Measurements from ENCODE around the gene FGR. TPM values are rescaled to one million over a fixed set of nuclear protein-coding genes. Genes with fewer than 3 reads are reported as not detected.
A peak's percentile ranks its signal among the peaks of the same experiment; 100 is the strongest.

Gene FGR
- polyA plus RNA-seq, 3 donors: 371 to 1,340 (median 571) TPM

GRCh38 chr1:27607239-27607804, 27.7 kb downstream of the FGR start:
- H3K27ac Mint-ChIP-seq: no peak overlapping the region

DNA sequence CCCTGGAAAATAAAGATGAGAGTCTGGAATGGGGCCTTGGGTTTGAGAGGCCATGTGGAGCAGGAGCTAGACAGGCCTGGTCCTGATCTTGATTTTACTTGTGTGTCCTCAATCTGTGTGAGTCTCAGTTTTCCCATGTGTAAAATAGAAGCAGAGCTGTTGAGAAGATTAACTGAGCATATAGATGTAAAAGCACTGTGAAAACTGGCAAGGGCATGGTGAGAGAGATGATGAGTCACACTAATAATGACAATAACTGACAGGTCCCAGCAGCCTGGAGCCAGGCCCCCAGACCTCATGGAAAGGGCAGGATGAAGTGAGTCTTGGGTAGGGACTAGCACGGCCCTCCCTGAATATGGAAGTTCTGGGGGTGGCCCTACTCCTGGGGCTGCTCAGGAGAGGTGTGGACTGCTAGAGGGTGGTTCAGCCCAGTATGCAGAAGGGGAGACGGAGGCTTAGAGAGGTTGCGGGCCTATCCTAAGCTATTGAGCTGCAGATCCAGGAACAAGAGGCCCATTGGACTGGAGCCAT, 28.2 kb downstream of the FGR start:
- TF ChIP-seq, protein P1, sequence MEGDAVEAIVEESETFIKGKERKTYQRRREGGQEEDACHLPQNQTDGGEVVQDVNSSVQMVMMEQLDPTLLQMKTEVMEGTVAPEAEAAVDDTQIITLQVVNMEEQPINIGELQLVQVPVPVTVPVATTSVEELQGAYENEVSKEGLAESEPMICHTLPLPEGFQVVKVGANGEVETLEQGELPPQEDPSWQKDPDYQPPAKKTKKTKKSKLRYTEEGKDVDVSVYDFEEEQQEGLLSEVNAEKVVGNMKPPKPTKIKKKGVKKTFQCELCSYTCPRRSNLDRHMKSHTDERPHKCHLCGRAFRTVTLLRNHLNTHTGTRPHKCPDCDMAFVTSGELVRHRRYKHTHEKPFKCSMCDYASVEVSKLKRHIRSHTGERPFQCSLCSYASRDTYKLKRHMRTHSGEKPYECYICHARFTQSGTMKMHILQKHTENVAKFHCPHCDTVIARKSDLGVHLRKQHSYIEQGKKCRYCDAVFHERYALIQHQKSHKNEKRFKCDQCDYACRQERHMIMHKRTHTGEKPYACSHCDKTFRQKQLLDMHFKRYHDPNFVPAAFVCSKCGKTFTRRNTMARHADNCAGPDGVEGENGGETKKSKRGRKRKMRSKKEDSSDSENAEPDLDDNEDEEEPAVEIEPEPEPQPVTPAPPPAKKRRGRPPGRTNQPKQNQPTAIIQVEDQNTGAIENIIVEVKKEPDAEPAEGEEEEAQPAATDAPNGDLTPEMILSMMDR (IDR thresholded peaks at IDR 0.05): no peak
- no peak overlapping the region for H3K4me3 Mint-ChIP-seq
- H3K27ac ChIP-seq (ENCODE audit: low read depth in 1 of 2, low read length in 2 of 2): no peak overlapping the region

More at GRCh38 chr1:27607239-27607804, 27.7 kb downstream of the FGR start:
- Mint-ChIP-seq H3K27me3 (ENCODE audit: low read depth in 3 of 3) (peaks cover 2 to 16% (median 4%) of the 10 kb centered on the region in 3 donors), H3K4me3 (no peak overlapping the region), H3K36me3 (peaks cover 0 to 14% of the 10 kb centered on the region in 2 donors), H3K9me3 (no peaks in the 10 kb centered on the region), H3K4me1 (peaks cover 29% of the 10 kb centered on the region)
- Histone ChIP-seq H3K4me2 (replicated peaks; ENCODE audit: extremely low read depth, low read length, poor library complexity, severe bottlenecking) (no peak overlapping the region), H3K4me3 (replicated peaks in 1 of 3; ENCODE audit: low read depth in 2 of 3, low read length in 3 of 3) (no peak overlapping the region), H3K27ac (ENCODE audit: low read depth in 1 of 2, low read length in 2 of 2) (no peak overlapping the region), H4K20me1 (ENCODE audit: insufficient read depth, low read length) (peaks cover 40% of the 10 kb centered on the region), H3K27me3 (ENCODE audit: control insufficient read depth in 2 of 2, insufficient read depth in 2 of 2, low read length in 2 of 2) (peaks cover 0 to 2% of the 10 kb centered on the region in 2 donors), H3K36me3 (replicated peaks in 1 of 2; ENCODE audit: control insufficient read depth in 1 of 2, insufficient read depth in 2 of 2, low read length in 2 of 2) (peaks cover 13 to 20% of the 10 kb centered on the region in 2 donors), H3K9ac (ENCODE audit: insufficient read depth, low read length, poor library complexity, severe bottlenecking) (no peak overlapping the region), H2AFZ (ENCODE audit: insufficient read depth, low read depth, low read length, poor library complexity, severe bottlenecking) (no peak overlapping the region), H3K9me3 (replicated peaks in 1 of 2; ENCODE audit: control insufficient read depth in 1 of 2, insufficient read depth in 1 of 2, low read length in 2 of 2) (no peaks in the 10 kb centered on the region), H3K4me1 (ENCODE audit: control insufficient read depth in 1 of 2, insufficient read depth in 2 of 2, low read length in 2 of 2) (peaks cover 39 to 68% of the 10 kb centered on the region in 2 donors), H3K79me2 (ENCODE audit: insufficient read depth, low read length) (peaks cover 7% of the 10 kb centered on the region)
- DNase-seq: no peak
- TF ChIP-seq, protein P1 (IDR thresholded peaks at IDR 0.05): no peak
- 58% methylated on average over 8 of the region's 11 CpGs for WGBS (ENCODE audit: insufficient coverage)
- intact Hi-C loops (cut with micrococcal nuclease): loop anchor here (5.0 to 10.0 kb wide), 5 partner anchors 35 to 305 kb away; partner anchors contain the start of gene WASF2 (in 1 of the 2)

More for the DNA sequence above, 28.2 kb downstream of the FGR start:
- H3K9me3 Mint-ChIP-seq: no peaks in the 10 kb centered on the region
- H3K4me3 ChIP-seq (replicated peaks in 1 of 3; ENCODE audit: low read depth in 2 of 3, low read length in 3 of 3): no peak overlapping the region
- no peaks in the 10 kb centered on the region for H3K9me3 ChIP-seq (replicated peaks in 1 of 2; ENCODE audit: control insufficient read depth in 1 of 2, insufficient read depth in 1 of 2, low read length in 2 of 2)
- H2AFZ ChIP-seq (ENCODE audit: insufficient read depth, low read depth, low read length, poor library complexity, severe bottlenecking): no peak overlapping the region
- peak overlapping the region in 3 of 7 donors; percentile 25 to 63 (median 32) for H3K27ac Mint-ChIP-seq
- H3K79me2 ChIP-seq (ENCODE audit: insufficient read depth, low read length): peaks cover 9% of the 10 kb centered on the region
- WGBS (ENCODE audit: insufficient coverage): 95% methylated on average over 2 of the region's 3 CpGs
- peaks cover 0 to 9% of the 10 kb centered on the region in 2 donors for H3K36me3 Mint-ChIP-seq
- no peak overlapping the region for H3K9ac ChIP-seq (ENCODE audit: insufficient read depth, low read length, poor library complexity, severe bottlenecking)
- intact Hi-C loops (cut with micrococcal nuclease): loop anchor here (5.0 to 10.0 kb wide), 5 partner anchors 36 to 304 kb away; partner anchors contain the start of gene WASF2 (in 1 of the 2)
- H3K27me3 ChIP-seq (ENCODE audit: control insufficient read depth in 2 of 2, insufficient read depth in 2 of 2, low read length in 2 of 2): peaks cover 0 to 4% of the 10 kb centered on the region in 2 donors
- DNase-seq: peak in 1 of 3 donors; percentile 56
- H3K36me3 ChIP-seq (replicated peaks in 1 of 2; ENCODE audit: control insufficient read depth in 1 of 2, insufficient read depth in 2 of 2, low read length in 2 of 2): peaks cover 7 to 14% of the 10 kb centered on the region in 2 donors
- H3K4me1 ChIP-seq (ENCODE audit: control insufficient read depth in 1 of 2, insufficient read depth in 2 of 2, low read length in 2 of 2): peaks cover 40 to 71% of the 10 kb centered on the region in 2 donors
- peaks cover 28% of the 10 kb centered on the region for H3K4me1 Mint-ChIP-seq
- H4K20me1 ChIP-seq (ENCODE audit: insufficient read depth, low read length): peaks cover 40% of the 10 kb centered on the region
- H3K27me3 Mint-ChIP-seq (ENCODE audit: low read depth in 3 of 3): peaks cover 2 to 19% (median 7%) of the 10 kb centered on the region in 3 donors
- no peak overlapping the region for H3K4me2 ChIP-seq (replicated peaks; ENCODE audit: extremely low read depth, low read length, poor library complexity, severe bottlenecking)

All from CD14-positive monocyte (primary cell).